H54 (cell line): ENCODE data around the gene ZNHIT1.

Experiments
- DNase-seq: peaks from one replicate; pipeline ENCODE4 v3.0.0; 2011; ENCODE audit warnings: low spot score, mixed read lengths; ENCODE audit not compliant: insufficient read length
- FAIRE-seq: peaks from 3 replicates; lab custom pipeline; 2011; peaks lifted over from hg19 to GRCh38; lab: Jason Lieb, UNC
- POLR2A ChIP-seq: IDR thresholded peaks from 2 replicates; pipeline ENCODE4 v1.6.1; 2011; ENCODE audit warnings: low read depth, mild to moderate bottlenecking, low read length

Gene ZNHIT1

DNA sequence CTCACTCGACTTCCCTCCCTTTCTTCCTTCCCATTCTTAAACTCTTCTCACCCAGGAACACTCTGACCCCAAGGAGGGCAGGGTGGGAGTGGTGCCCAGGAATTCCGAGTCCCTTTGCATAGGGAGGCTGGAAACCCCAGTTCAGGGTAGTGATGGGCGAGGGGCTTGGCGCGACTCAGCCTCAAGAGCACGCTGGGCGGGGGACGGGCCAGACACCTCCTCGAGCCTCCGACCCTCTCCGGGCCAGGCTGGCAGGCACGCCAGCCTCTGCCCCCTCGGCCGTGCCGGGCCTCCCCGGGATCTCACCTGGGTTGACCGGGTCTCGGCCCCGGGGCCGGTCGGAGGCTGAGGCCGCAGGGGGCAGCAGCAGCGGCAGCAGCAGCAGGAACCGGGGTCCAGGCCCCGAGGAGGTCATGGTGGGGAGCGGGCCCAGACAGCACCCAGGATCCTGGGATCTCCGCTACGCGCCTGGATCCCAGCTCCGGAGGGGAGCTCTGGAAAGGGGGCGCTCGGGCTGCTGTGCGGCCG lies 1.0 kb upstream of the ZNHIT1 start:
- DNase-seq (no peak), FAIRE-seq (no peak)

DNA sequence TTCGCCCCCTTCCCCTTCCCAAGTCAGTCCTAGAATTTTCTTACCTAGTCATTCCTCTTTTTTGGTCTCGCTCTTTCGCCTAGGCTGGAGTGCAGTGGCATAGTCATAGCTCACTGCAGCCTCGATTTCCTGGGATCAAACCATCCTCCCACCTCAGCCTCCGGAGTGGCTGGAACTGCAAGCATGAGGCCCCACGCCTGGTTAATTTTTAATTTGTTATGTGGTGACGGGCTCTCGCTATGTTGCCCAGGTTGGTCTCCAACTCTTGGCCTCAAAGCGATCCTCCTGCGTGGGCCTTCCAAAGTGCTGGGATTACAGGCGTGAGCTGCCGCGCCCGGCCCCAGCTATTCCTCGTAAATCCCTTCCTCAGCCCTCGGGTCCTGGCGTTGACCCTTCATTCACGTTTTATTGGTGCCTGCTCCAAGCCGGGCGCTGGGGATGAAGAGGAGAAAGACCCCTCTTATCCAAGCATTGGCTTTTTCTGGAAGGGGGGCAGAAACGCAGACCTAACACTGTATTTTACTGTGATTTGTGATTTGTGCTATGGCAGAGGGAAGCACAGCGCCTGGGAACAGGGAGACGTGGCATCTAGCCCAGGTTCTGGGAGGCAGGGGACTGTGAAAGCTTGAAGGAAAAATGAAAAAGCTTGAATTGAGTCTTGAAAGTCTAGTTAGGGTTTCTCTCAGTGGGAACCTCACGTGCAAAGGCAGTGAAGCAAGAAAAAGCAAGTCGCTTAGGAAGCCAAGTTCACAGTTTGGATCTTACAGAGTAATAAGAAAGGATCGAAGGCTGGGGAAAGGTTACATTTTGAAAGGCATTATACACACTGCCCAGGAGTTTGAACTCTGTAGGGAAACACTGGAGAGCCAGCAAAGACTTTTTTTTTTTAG lies 516 bp downstream of the ZNHIT1 start:
- no peak for TF ChIP-seq POLR2A
- no peak for DNase-seq
- FAIRE-seq: no peak

More for the DNA sequence above, 1.0 kb upstream of the ZNHIT1 start:
- no peak for TF ChIP-seq POLR2A

DNA sequence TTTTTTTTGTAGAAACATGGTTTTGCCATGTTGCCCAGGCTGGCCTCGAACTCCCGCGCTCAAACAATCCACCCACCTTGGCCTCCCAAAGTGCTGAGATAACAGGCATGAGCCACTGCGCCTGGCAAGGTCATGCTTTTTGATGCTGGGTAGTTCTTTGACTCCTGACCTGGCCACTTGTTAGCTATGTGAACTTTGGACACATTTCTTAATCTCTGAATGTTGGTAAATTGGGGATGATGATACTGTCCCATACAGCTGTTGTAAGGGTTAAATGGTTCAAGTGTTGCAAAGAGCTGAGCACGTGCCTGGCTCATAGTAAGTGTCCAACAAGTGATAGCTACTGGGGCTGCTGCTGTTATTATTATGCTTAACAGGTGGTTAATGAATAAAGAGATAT lies 2.3 kb downstream of the ZNHIT1 start:
- DNase-seq (no peak), FAIRE-seq (no peak)
- TF ChIP-seq POLR2A: no peak

DNA sequence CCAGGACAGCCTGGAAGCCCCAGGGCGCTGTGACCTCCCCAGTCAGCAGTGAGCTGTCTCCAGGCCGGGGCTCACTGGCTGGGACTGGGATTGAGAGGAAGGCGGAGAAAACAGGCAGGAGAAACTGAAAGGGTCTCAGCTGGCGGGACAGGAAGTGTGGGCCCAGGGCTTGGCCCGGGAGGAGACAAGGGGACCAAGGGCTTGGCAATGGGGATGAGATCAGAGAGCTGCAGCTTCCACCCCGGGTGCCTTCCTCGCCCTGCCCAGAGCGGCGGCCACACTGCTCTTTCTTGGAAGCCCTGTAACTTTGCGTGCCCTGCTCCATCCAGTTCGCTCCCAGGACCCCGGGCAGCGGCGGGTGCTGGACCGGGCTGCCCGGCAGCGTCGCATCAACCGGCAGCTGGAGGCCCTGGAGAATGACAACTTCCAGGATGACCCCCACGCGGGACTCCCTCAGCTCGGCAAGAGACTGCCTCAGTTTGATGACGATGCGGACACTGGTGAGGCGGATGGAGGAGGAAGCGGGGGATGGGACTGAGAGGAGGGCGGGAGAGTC lies 4.4 kb downstream of the ZNHIT1 start:
- no peak for DNase-seq
- TF ChIP-seq POLR2A: no peak
- FAIRE-seq: no peak

DNA sequence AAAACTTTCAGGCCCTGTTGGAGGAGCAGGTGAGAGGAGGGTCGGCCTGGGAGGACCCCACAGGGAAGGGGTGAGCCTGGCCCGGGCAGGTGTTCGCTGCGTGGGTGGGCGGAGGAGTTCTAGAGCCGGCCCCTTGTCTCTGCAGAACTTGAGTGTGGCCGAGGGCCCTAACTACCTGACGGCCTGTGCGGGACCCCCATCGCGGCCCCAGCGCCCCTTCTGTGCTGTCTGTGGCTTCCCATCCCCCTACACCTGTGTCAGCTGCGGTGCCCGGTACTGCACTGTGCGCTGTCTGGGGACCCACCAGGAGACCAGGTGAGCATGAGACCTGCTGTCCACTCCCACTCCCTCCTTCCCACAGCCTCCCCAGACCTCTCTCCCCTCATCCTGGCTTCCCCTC lies 5.6 kb downstream of the ZNHIT1 start:
- no peak for FAIRE-seq
- TF ChIP-seq POLR2A: no peak
- no peak for DNase-seq

DNA sequence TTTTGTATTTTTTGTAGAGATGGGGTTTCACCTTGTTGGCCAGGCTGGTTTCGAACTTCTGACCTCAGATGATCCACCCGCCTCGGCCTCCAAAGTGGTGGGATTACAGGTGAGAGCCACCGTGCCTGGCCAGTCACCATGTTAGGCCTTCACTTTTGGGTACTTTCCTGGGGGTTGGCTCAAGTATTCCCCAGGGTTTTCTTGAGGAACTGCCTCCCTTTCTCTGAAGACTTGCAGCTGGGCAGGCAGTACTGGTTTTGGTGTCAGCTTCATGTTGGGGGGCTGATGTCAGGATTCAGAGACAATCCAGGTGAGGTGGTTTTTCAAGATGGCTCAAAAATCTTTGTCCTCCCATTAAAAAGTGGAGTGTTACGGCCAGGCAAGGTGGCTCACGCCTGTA lies 7.7 kb downstream of the ZNHIT1 start:
- FAIRE-seq (no peak), DNase-seq (no peak)
- no peak for TF ChIP-seq POLR2A

DNA sequence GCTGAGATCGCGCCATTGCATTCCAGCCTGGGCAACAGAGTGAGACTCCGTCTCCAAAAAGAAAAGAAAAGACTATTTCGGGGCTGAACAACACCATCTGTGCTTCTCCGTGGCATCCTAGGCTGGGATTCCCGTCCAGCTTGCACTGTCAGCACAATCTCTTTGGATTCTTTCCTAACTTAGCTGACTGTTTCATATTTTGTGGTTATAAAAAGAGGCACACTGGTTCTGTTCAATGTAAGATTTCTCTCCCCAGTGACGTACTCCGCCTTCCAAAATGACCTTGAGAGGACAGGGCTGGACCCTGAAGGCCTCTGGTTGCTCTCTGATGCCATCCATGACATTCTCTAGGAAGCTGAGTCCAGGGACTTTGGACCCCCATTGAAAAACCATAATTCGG lies 8.8 kb downstream of the ZNHIT1 start:
- DNase-seq: no peak
- TF ChIP-seq POLR2A: no peak
- no peak for FAIRE-seq

DNA sequence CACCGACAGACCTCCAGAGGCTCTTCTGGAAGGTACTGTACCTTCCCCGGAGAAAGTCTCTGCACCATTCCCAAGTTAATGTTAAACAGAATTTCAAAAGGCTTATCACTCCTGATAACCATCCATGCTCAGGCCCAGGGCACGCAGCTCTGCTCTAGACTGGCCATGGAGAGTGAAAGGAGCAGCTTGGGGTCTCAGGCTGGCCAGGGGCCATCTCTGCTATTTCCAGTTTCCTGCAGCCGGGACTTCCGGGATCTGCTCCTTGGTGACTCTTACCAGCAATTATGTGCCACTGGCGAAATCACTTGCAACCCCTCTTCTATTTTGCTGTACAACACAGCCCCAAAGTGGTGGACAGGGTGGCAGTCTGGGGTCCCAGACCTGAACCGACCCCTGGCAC lies 13.7 kb downstream of the ZNHIT1 start:
- TF ChIP-seq POLR2A: no peak
- DNase-seq (no peak), FAIRE-seq (no peak)

DNA sequence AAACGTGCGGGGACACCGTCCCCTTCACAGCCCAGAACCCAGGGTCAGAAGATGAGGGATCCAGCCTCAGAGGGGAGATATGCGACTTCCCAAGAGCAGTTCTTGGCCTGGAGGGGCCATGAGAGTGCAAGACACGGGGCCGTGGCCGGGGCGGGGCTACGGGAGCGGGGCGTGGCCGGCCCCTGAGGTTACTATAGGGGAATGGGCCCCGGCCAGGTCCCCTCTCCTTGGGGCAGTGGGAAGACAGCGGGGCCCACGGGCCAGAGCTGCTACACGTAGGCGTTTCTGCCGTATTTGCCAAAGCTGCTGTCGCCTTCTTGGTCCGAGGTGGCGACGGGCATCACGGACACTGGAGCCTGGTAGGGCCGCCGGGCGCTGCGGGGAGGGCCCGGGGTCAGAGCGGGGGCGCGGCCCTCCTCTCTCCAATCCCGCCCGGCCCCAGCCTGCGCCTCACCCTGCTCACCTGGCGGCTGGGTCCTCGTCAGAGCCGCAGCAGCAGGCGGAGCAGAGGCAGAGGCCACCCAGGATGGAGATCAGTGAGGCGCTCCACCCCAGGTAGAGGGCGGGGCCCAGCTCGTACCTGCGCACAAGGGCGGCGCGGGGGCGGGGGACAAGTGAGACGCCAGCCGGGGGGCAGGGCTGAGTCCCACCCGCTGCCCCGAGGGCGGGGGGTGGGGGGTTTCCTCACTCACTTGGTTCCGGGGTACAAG lies 14.3 kb downstream of the ZNHIT1 start:
- TF ChIP-seq POLR2A: no peak
- FAIRE-seq: no peak
- no peak for DNase-seq

DNA sequence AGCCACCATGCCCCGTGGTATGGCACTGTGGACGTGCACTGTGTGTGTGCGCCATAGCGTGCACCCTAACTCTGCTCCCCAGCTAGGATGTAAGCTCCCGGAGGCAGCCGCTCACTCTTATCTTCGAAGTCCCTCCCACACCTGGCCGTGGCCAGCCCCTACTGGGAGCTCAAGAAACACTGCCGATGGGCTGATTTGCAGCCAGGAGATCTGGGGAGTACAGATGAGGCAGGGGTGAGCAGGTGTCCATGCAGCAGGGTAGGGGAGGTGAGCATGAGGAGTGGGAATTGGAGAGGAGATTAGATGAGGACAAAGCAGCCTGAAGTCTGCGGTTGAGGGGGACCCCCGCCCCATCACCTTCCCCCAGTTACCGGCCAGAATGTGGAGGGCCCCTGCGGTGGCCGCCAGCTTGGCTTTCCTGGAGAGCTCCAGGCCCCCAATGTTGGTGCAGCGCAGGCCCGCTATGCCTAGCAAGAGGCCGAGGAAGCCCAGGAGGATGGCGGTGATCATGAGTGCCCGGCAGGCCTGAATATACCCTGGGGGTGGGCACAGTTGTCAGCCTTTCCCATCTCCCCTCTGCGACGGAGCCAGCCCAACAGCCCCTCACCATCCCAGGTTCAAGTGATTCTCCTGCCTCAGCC lies 16.1 kb downstream of the ZNHIT1 start:
- DNase-seq (no peak), FAIRE-seq (no peak)
- TF ChIP-seq POLR2A: no peak

DNA sequence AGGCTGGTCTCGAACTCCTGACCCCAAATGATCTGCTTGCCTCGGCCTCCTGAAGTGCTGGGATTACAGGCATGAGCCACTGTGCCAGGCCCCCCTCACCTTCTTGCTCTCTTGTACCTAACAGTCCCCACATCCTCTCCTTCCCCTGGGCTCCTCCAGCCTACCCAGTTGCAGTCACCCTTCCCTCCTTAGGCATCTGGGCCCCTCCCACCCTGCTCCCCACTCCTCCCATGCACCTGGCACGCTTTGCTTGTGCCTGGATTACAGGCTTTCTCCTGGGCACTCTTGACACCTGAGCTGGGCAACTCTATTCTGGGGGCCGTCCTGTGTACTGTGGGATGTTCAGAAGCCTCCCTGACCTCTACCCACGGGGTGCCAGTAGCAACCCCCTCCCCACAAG lies 16.7 kb downstream of the ZNHIT1 start:
- no peak for TF ChIP-seq POLR2A

DNA sequence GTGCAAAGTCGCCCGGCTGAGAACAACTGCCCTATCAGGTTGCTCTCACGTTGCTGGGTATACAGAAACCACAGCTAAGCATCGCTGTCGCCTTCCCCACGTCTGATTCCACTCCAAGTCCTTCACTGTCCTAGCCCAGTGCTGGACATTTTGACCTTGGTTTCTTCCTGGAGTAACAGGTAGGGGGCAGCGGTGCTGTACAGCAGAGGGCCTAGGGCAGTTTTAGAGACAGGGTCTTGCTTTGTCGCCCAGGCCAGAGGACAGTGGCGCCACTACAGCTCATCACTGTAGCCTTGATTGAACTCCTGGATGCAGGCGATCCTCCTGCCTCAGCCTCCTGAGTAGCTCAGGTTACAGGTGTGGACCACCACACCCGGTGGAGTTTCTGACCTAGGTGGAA lies 17.1 kb downstream of the ZNHIT1 start:
- no peak for FAIRE-seq
- DNase-seq: no peak
- no peak for TF ChIP-seq POLR2A

More for the DNA sequence above, 16.7 kb downstream of the ZNHIT1 start:
- DNase-seq (no peak), FAIRE-seq (no peak)

DNA sequence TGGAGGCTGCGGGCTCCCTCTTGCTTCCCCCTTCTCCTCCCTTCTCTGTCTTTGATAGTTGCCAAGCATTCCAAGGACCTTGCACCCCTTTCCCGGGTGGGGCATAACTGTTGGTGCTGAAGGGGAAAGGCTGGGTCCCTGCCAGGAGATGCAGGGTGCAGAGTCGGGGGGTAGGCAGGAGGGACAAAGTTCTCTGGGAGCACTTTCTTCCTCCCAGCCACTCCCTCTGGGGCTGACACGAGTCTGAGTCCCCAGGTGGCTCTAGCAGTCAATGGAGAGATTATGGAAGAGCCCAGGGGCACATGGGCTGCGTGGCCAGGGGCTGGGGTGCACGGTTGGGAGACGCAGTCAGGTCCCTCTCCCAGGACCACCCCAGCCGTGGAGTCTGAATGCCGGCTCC lies 17.6 kb downstream of the ZNHIT1 start:
- FAIRE-seq (no peak), DNase-seq (no peak)
- TF ChIP-seq POLR2A: no peak
